HG03565 (cell line): ENCODE results near the gene CSDE1.

ENCODE experiments used
- ATAC-seq: cut with Tn5 transposase; IDR thresholded peaks from one replicate; pipeline ENCODE4 v1.9.1; 2021; ENCODE audit warnings: mild to moderate bottlenecking, moderate library complexity; ENCODE audit not compliant: unreplicated experiment

The CSDE1 gene

GRCh38 chr1:114750780-114751179, 7.0 kb downstream of the CSDE1 start:
- no peak for ATAC-seq

GRCh38 chr1:114749835-114750234, 7.9 kb downstream of the CSDE1 start:
- ATAC-seq = no peak

- ATAC-seq = no peak
These were observed 11.2 kb downstream of the CSDE1 start for GRCh38 chr1:114746450-114747121.

GRCh38 chr1:114745291-114745690, 12.5 kb downstream of the CSDE1 start:
- ATAC-seq = no peak

DNA sequence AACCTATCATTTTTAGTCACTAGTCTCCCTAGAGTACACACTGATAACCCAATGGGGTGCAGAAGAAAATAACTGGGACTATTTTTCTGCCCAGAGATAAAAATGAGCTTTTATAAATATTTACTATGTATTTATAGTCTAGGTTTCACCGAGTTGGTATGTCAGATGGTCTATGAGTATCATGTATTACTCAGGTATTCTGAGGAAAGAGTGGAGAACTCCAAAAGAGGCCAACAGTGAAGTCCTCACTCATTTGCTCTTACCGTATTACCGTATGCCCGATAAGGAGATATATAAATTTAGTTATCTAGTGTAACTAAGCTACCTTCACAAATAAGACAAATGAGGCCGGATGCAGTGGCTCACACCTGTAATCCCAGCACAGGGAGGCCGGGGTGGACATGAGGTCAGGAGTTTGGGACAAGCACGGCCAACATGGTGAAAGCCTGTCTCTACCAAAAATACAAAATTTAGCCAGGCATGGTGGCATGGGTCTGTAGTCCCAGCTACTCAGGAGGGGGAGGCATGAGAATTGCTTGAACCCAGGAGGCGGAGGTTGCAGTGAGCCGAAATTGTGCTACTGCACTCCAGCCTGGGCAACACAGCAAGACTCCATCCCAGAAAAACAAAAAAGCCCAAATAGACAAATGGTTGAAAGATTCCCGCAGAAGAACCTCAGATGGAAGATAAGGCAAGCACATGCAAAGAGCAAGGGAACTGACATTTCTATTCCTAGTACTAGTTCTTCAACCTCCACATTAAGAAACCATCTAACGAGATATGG, 15.6 kb downstream of the CSDE1 start:
- no peak for ATAC-seq

DNA sequence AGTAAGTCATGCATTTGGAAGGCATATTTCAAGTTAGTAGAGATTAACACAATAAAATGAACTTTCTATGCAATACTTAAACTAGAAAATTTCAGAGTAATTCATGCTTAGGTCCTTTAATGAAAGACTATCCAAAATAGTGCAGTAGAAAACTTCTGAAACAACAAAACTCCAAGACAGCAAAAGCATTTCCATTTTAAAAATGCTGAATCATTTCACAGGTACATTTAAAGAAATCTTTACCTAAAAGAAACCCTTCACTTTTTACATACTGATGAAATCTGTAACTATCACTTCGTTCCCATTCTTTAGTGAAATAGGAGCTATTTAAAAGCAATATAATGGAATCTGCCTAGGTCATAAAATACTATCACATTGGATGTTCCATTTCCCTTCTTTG, 17.5 kb downstream of the CSDE1 start:
- ATAC-seq = no peak

DNA sequence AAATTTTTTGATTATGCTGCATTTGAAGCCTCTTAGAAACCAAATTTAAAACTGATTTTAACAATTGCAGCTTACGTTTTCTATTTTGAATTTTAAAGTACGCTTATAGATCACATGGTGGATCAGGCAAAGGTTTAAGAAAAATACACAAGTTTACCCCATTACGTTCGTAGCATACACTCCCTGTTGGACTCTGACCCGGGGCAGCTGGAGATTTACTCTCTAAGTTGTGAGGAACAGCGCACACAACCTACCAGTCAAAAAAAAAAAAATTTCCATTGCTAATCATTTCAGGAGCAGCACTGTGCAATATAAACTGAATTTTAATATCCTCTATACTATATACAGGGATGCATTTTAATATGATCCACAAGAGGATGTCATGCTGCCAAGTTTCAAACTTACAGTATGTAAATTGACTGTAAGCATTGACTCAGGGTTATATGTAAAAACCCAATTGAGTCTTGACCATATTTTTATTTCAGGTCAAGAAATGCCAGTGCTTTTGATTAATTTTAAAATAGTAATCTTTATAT, 20.4 kb downstream of the CSDE1 start:
- no peak for ATAC-seq

DNA sequence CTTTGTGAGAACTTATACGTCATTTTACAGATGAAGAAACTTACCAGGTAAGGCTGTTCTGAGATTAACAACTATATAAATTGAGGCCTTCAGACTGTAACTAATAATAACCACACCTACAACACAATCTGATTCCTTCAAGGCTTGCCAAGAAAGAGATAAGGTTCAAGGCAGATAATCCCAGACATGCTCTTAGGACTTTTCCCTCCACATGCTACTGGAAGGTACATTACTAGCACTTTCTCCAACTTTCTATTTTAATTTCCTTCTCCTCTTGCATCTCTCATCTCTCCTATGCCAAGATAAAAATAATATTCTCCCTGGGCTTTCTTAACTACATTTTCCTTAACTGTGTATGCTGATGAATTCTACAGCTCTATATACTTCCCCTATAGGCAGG, 22.3 kb downstream of the CSDE1 start:
- ATAC-seq = no peak

- no peak for ATAC-seq
These were observed 28.0 kb downstream of the CSDE1 start for GRCh38 chr1:114729782-114730181.

DNA sequence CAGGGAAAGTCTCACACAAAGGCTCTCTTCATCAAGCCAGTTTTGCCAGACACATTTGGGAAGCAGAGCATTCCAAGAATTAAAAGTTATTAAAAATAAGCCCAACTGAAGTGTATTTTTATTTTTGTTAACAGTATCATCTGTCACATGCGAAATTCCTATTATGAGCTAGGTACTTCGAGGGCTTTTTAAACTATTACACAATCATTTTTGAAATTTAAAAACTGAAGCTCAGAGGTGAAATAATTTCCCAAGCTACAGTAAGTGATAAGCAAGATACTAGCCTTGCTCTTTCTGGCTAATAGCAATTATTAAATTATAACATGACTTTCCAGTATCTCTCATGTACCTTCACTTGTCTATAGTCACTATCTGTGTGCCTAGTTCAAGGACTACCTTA, 29.2 kb downstream of the CSDE1 start:
- ATAC-seq = no peak

- ATAC-seq = no peak
These were observed 32.6 kb downstream of the CSDE1 start for GRCh38 chr1:114725230-114725629.

GRCh38 chr1:114723915-114724314, 33.9 kb downstream of the CSDE1 start:
- ATAC-seq = no peak

GRCh38 chr1:114723457-114723856, 34.3 kb downstream of the CSDE1 start:
- ATAC-seq = no peak

DNA sequence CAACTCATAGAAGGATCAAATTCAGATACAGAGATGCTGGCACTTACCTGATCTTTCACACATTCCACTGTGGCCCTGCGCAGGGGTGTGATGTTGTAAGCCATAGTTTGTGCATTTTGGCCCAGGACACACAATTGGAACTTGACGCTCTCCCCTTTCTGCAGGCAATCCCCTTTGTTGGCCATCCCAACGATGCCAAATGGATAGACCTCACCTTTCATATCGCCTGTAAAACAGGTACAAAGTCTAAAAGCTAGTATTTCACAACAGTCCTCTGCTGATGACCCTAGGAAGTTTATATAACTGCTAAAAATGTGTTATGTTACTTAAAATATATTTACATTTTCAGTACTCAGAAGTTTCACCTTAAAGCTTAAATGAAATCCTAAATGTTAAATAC, 37.3 kb downstream of the CSDE1 start:
- ATAC-seq = no peak

DNA sequence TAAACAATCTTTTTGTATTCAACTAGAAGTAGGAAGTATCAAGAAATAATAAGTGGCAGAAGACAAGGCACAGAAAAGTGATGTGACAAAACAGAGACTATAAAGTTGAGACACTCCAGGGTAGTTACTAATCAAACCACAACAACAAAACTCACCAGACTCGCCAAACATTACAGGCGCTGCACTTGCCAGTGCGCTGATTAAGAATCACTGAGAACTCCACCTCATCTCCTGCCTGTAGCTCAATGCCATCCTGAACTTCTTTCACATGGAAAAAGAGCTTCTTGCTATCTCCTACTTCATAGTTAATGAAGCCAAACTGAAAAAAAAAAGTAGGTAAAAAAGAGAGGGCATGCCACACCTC, 38.4 kb downstream of the CSDE1 start:
- ATAC-seq = no peak

DNA sequence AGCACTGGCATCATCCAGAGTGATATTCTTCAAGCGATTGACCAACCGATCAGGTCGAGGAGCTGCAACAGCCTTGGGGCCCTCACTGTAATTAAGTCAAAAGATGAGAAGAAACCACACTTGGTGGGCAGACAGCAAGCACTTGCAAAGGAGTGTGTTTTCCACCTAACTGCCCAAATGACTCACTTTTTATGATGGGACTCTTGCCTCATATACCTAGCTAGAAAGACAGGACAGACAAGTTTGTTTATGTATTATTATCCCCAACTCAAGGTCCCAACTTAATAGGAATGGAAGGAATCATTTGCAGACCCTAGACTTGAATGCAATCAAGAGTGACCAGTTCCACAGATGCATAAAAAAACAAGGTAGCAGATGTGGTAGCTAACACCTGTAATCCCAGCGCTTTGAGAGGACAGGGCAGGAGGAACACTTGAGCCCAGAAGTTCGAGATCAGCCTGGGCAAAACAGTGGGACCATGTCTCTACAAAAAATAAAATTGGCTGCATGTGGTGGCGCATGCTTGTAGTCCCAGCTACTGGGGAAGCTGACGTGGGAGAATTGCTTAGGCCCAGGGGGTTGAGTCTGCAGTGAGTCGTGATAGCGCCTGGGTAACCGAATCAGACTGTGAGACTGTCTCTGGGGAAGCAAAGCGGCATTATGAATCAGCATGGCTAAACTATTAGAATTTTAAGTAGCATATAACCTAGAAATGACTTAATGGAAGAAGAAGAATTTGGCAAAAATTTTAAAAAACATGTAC, 38.9 kb downstream of the CSDE1 start:
- ATAC-seq = no peak

DNA sequence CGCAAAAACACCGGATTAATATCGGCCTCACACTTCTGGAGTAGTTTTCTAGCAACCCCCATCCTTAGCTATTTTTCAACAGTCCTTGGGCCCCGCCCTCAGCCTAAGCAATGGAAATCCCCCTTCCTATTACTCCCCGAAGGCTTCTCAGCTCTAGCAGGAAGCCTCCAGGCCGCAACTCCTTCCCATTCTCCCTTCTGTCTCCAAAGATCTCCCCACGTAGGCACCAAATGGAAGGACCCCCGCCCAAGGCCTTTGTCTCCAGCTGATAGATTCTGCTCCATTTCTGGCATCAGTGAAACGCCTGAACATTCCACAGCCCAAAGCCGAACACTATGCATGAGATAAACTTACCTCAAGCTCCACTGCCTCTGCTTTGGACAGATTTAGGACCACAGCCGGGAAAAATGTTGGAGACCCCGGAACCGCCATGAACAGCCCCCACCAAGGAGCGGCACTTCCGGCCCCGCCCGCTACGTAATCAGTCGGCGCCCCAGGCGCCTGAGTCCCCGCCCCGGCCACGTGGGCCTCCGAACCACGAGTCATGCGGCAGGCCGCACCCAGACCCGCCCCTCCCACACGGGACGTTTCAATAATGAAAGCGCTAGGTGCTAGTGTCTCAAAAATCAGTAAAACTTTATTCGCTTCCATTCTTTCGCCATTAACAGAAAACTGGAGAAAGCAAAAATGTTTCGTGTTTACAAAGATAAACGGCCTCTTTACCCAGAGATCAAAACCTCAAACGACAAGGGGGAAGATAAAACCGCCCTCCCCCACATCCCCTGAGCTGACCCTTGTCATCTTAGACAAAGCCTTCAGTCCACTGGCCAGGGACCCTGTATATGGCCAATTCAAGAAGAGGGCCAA, 41.2 kb downstream of the CSDE1 start, which contains the start of gene NRAS:
NRAS (minus strand) TSS at position 468 of the 867 bp plus-strand sequence. CDS start 611 bp downstream, outside the sequence.
- peak; percentile 87 for ATAC-seq

DNA sequence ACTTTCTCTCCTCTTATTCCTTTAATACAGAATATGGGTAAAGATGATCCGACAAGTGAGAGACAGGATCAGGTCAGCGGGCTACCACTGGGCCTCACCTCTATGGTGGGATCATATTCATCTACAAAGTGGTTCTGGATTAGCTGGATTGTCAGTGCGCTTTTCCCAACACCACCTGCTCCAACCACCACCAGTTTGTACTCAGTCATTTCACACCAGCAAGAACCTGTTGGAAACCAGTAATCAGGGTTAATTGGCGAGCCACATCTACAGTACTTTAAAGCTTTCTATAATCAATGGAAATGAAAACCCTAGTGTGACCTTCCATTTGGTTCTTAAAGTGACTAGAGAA, 41.9 kb downstream of the CSDE1 start:
- peak; percentile 1 for ATAC-seq

- no peak for ATAC-seq
These were observed 44.8 kb downstream of the CSDE1 start for GRCh38 chr1:114712977-114713376.

DNA sequence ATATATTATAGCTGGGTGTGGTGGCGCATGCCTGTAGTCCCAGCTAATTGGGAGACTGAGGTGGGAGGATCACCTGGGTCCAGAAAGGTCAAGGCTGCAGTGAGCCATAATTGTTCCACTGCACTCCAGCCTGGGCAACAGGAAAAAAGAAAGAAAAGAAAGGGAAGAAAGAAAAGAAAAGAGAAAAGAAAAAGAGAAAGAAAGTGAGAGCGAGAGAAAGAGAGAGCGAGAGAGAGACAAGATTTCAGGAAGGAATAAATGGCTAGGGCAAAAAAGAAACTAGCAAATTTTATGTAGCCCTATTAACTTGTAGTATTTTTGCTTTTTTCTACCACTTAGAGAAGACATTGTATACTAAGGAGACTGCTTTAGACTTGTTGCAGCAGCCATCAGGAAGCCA, 47.4 kb downstream of the CSDE1 start:
- ATAC-seq = no peak

GRCh38 chr1:114707604-114708003, 50.2 kb downstream of the CSDE1 start:
- no peak for ATAC-seq
